ENCODE data around the gene MAP2K5.
A peak's percentile ranks its signal among the peaks of the same experiment; 100 is the strongest.

MAP2K5 gene

DNA sequence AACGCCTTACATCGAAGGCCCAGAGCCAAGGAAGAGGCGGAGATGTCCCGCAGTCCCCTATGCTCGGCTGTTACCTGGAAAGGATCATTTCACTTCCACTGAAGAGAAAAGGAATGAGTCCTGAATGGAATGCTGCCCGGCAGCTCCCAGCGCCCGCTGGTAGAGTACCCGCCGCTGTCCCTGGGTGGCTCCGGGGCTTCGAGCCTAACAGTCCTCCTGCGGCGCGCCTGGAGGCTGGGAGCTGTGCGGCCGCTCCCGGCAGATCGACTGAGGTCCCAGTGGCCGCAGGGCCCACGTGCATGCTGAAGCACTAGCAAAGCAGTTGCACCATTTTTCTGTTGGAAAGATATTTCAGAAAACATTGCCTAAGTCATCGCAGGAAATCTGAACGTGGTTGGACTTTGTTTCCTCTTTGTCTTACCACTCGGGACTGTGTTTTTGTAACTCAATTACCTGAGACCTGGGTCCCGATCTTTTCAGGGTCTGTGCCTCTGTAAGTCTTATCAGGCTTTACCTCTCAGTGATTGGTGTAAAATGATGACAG, 296.4 kb downstream of the MAP2K5 start:
- H2BK5ac ChIP-seq (ENCODE audit: low read length) = no peak overlapping the region
- H4K91ac ChIP-seq (ENCODE audit: low read depth, low read length, poor library complexity) = no peak overlapping the region
- DNase-seq (ENCODE audit: low spot score) = no peak
- no peak overlapping the region for H3K18ac ChIP-seq (ENCODE audit: low read length)
- H3K4me2 ChIP-seq (ENCODE audit: insufficient read depth, low read length, poor library complexity, severe bottlenecking) = peak overlapping the region; percentile 75
- H3K4me1 ChIP-seq (ENCODE audit: control insufficient read depth in 2 of 2, insufficient read depth in 1 of 2, low read depth in 1 of 2, low read length in 2 of 2) = peaks cover 14 to 24% of the 10 kb centered on the region in 2 donors
- H2BK12ac ChIP-seq (ENCODE audit: low read length) = no peak overlapping the region
- H3K36me3 ChIP-seq (replicated peaks in 1 of 2; ENCODE audit: control insufficient read depth in 2 of 2, insufficient read depth in 2 of 2, low read length in 2 of 2) = no peaks in the 10 kb centered on the region
- peak overlapping the region; percentile 43 to 90 for H3K4me3 ChIP-seq (ENCODE audit: low read length in 2 of 2)
- peak overlapping the region; percentile 94 for H2AFZ ChIP-seq (ENCODE audit: low read length)
- no peaks in the 10 kb centered on the region for H3K79me1 ChIP-seq (ENCODE audit: low read depth, low read length)
- peaks cover 18 to 53% (median 39%) of the 10 kb centered on the region in 3 experiments for H3K27me3 ChIP-seq (ENCODE audit: control insufficient read depth in 3 of 3, insufficient read depth in 3 of 3, low read depth in 1 of 3, low read length in 3 of 3)
- H3K27ac ChIP-seq (replicated peaks; ENCODE audit: low read length) = no peak overlapping the region
- no peak overlapping the region for H2BK120ac ChIP-seq (ENCODE audit: low read depth, low read length)
- H3K14ac ChIP-seq (ENCODE audit: low read length) = no peak overlapping the region
- no peak overlapping the region for H3K4ac ChIP-seq (ENCODE audit: low read length)
- H2BK15ac ChIP-seq (ENCODE audit: low read length) = no peak overlapping the region
- WGBS, 2 donors (ENCODE audit: extremely low coverage in 2 of 2, insufficient read length in 2 of 2, insufficient replicate concordance in 1 of 2) = no CpG with 5 or more reads among the region's 25 CpGs
- H4K8ac ChIP-seq (ENCODE audit: low read depth, low read length) = no peak overlapping the region
- H3K9ac ChIP-seq (ENCODE audit: low read depth, low read length, poor library complexity) = no peak overlapping the region
- no peaks in the 10 kb centered on the region for H3K9me3 ChIP-seq (replicated peaks in 1 of 2; ENCODE audit: control insufficient read depth in 2 of 2, insufficient read depth in 1 of 2, low read depth in 1 of 2, low read length in 2 of 2)
- H3K23ac ChIP-seq (ENCODE audit: low read depth, low read length, poor library complexity) = no peak overlapping the region
- no peak overlapping the region for H2AK5ac ChIP-seq (ENCODE audit: low read depth, low read length)

DNA sequence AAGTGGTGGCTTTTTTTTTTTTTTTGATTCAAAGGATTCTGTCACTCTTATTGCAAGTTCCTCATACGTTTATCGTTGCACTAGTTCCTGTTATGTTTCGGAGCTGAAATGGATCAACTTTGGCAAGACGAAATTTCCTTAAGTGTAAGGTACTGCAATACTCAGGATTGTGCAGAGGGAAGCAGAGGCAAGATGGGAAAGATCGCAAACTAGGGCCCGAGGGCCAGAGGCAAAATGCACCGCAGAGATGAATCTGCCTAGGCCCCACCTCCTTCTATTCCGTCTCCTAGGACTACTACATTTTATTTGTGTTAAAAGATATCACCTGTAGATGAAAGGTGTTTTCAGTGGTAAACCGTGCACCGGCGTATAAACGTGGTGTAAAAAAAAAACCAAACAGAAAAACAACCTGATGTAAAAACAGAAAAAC, 297.0 kb downstream of the MAP2K5 start:
- H3K36me3 ChIP-seq (replicated peaks in 1 of 2; ENCODE audit: control insufficient read depth in 2 of 2, insufficient read depth in 2 of 2, low read length in 2 of 2) = no peaks in the 10 kb centered on the region
- peak overlapping the region; percentile 69 to 90 for H3K4me3 ChIP-seq (ENCODE audit: low read length in 2 of 2)
- no CpG with 5 or more reads among the region's 12 CpGs for WGBS, 2 donors (ENCODE audit: extremely low coverage in 2 of 2, insufficient read length in 2 of 2, insufficient replicate concordance in 1 of 2)
- H2BK12ac ChIP-seq (ENCODE audit: low read length) = no peak overlapping the region
- peak overlapping the region; percentile 94 for H2AFZ ChIP-seq (ENCODE audit: low read length)
- H4K8ac ChIP-seq (ENCODE audit: low read depth, low read length) = no peak overlapping the region
- no peak overlapping the region for H2BK5ac ChIP-seq (ENCODE audit: low read length)
- peak overlapping the region; percentile 53 for H3K4me2 ChIP-seq (ENCODE audit: insufficient read depth, low read length, poor library complexity, severe bottlenecking)
- no peak overlapping the region for H2BK120ac ChIP-seq (ENCODE audit: low read depth, low read length)
- H2BK15ac ChIP-seq (ENCODE audit: low read length) = no peak overlapping the region
- H3K4ac ChIP-seq (ENCODE audit: low read length) = no peak overlapping the region
- H3K79me1 ChIP-seq (ENCODE audit: low read depth, low read length) = no peaks in the 10 kb centered on the region
- H3K27ac ChIP-seq (replicated peaks; ENCODE audit: low read length) = no peak overlapping the region
- no peaks in the 10 kb centered on the region for H3K9me3 ChIP-seq (replicated peaks in 1 of 2; ENCODE audit: control insufficient read depth in 2 of 2, insufficient read depth in 1 of 2, low read depth in 1 of 2, low read length in 2 of 2)
- no peak overlapping the region for H3K23ac ChIP-seq (ENCODE audit: low read depth, low read length, poor library complexity)
- no peak overlapping the region for H2AK5ac ChIP-seq (ENCODE audit: low read depth, low read length)
- H3K9ac ChIP-seq (ENCODE audit: low read depth, low read length, poor library complexity) = no peak overlapping the region
- peaks cover 16 to 28% of the 10 kb centered on the region in 2 donors for H3K4me1 ChIP-seq (ENCODE audit: control insufficient read depth in 2 of 2, insufficient read depth in 1 of 2, low read depth in 1 of 2, low read length in 2 of 2)
- no peak for DNase-seq (ENCODE audit: low spot score)
- H3K27me3 ChIP-seq (ENCODE audit: control insufficient read depth in 3 of 3, insufficient read depth in 3 of 3, low read depth in 1 of 3, low read length in 3 of 3) = peaks cover 16 to 47% (median 34%) of the 10 kb centered on the region in 3 experiments
- no peak overlapping the region for H3K14ac ChIP-seq (ENCODE audit: low read length)
- H4K91ac ChIP-seq (ENCODE audit: low read depth, low read length, poor library complexity) = no peak overlapping the region
- H3K18ac ChIP-seq (ENCODE audit: low read length) = no peak overlapping the region

DNA sequence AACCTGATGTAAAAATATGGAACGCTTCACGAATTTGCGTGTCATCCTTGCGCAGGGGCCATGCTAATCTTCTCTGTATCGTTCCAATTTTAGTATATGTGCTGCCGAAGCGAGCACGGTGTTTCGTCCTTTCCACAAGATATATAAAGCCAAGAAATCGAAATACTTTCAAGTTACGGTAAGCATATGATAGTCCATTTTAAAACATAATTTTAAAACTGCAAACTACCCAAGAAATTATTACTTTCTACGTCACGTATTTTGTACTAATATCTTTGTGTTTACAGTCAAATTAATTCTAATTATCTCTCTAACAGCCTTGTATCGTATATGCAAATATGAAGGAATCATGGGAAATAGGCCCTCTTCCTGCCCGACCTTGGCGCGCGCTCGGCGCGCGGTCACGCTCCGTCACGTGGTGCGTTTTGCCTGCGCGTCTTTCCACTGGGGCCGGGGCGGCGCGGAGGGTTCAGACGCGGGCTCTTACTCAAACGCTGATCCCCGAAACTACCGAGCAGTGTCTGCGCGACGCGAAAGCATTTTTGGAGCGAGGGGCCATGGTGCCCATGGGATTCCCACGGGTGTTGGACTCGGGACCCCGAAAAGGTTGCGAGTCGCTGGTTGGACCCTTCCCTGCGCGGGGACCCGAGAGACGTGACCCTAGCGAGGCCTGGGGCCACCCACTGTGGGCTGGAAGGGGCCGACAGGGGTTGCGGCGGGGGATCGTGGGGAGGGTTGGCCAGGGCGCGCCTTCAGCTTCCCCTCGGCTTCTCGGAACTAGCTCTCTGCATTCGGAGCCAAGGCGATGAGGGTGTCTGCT, 297.6 kb downstream of the MAP2K5 start, which contains the start of gene RNU6-1:
Gene RNU6-1, minus strand, starts transcription at position 117 of the 820 bp plus-strand sequence.
- no peak within 1 kb of the TSS for H4K8ac ChIP-seq (ENCODE audit: low read depth, low read length)
- H3K36me3 ChIP-seq (replicated peaks in 1 of 2; ENCODE audit: control insufficient read depth in 2 of 2, insufficient read depth in 2 of 2, low read length in 2 of 2) = no peaks in the 10 kb centered on the region
- no peak within 1 kb of the TSS for H4K91ac ChIP-seq (ENCODE audit: low read depth, low read length, poor library complexity)
- H3K79me1 ChIP-seq (ENCODE audit: low read depth, low read length) = no peaks in the 10 kb centered on the region
- peak within 1 kb of the TSS; percentile 90 to 94 for H3K4me3 ChIP-seq (ENCODE audit: low read length in 2 of 2)
- peak within 1 kb of the TSS; percentile 50 for H2BK15ac ChIP-seq (ENCODE audit: low read length)
- no peak within 1 kb of the TSS for H2BK5ac ChIP-seq (ENCODE audit: low read length)
- no peak within 1 kb of the TSS for H2BK12ac ChIP-seq (ENCODE audit: low read length)
- H3K27ac ChIP-seq (replicated peaks; ENCODE audit: low read length) = no peak within 1 kb of the TSS
- peak within 1 kb of the TSS; percentile 92 for H3K18ac ChIP-seq (ENCODE audit: low read length)
- peak within 1 kb of the TSS; percentile 95 for H3K14ac ChIP-seq (ENCODE audit: low read length)
- peaks cover 20 to 30% of the 10 kb centered on the region in 2 donors for H3K4me1 ChIP-seq (ENCODE audit: control insufficient read depth in 2 of 2, insufficient read depth in 1 of 2, low read depth in 1 of 2, low read length in 2 of 2)
- no peak within 1 kb of the TSS for H2BK120ac ChIP-seq (ENCODE audit: low read depth, low read length)
- peak; percentile 88 for DNase-seq (ENCODE audit: low spot score)
- H3K9me3 ChIP-seq (replicated peaks in 1 of 2; ENCODE audit: control insufficient read depth in 2 of 2, insufficient read depth in 1 of 2, low read depth in 1 of 2, low read length in 2 of 2) = no peaks in the 10 kb centered on the region
- H3K4me2 ChIP-seq (ENCODE audit: insufficient read depth, low read length, poor library complexity, severe bottlenecking) = peak within 1 kb of the TSS; percentile 75
- peak within 1 kb of the TSS; percentile 94 for H2AFZ ChIP-seq (ENCODE audit: low read length)
- peak within 1 kb of the TSS; percentile 93 for H3K9ac ChIP-seq (ENCODE audit: low read depth, low read length, poor library complexity)
- H3K27me3 ChIP-seq (ENCODE audit: control insufficient read depth in 3 of 3, insufficient read depth in 3 of 3, low read depth in 1 of 3, low read length in 3 of 3) = peaks cover 10 to 42% (median 27%) of the 10 kb centered on the region in 3 experiments
- no CpG with 5 or more reads among the region's 62 CpGs for WGBS, 2 donors (ENCODE audit: extremely low coverage in 2 of 2, insufficient read length in 2 of 2, insufficient replicate concordance in 1 of 2)
- no peak within 1 kb of the TSS for H3K23ac ChIP-seq (ENCODE audit: low read depth, low read length, poor library complexity)
- no peak within 1 kb of the TSS for H3K4ac ChIP-seq (ENCODE audit: low read length)
- no peak within 1 kb of the TSS for H2AK5ac ChIP-seq (ENCODE audit: low read depth, low read length)

Measured in neuronal stem cell (in vitro differentiated cells).